IPS-18a (cell line): ENCODE results near the gene CDV3.
"Not testable (repeated sequence)": the region's sequence is repeated elsewhere in the genome, so short reads cannot be mapped to it uniquely, and the experiment has no call there.

Source experiments
- H3K27ac ChIP-seq: one replicate; pipeline ENCODE4 v1.5.1; 2013; ENCODE audit warnings: low read length
- H3K27me3 ChIP-seq: one replicate; pipeline ENCODE4 v1.6.1; 2013; ENCODE audit warnings: mild to moderate bottlenecking, low read length; ENCODE audit not compliant: control insufficient read depth, insufficient read depth
- H3K36me3 ChIP-seq: one replicate; pipeline ENCODE4 v1.6.1; 2013; ENCODE audit warnings: low read depth, low read length; ENCODE audit not compliant: control insufficient read depth
- H3K4me1 ChIP-seq: one replicate; pipeline ENCODE4 v1.6.1; 2013; ENCODE audit warnings: low read depth, low read length; ENCODE audit not compliant: control insufficient read depth
- H3K4me3 ChIP-seq: one replicate; pipeline ENCODE4 v1.5.1; 2013; ENCODE audit warnings: low read length
- H3K9ac ChIP-seq: one replicate; pipeline ENCODE4 v1.6.1; 2013; ENCODE audit warnings: mild to moderate bottlenecking, low read length, moderate library complexity
- H3K9me3 ChIP-seq: one replicate; pipeline ENCODE4 v1.6.1; 2013; ENCODE audit warnings: low read depth, low read length; ENCODE audit not compliant: control insufficient read depth

The CDV3 gene, protein sequence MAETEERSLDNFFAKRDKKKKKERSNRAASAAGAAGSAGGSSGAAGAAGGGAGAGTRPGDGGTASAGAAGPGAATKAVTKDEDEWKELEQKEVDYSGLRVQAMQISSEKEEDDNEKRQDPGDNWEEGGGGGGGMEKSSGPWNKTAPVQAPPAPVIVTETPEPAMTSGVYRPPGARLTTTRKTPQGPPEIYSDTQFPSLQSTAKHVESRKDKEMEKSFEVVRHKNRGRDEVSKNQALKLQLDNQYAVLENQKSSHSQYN

DNA sequence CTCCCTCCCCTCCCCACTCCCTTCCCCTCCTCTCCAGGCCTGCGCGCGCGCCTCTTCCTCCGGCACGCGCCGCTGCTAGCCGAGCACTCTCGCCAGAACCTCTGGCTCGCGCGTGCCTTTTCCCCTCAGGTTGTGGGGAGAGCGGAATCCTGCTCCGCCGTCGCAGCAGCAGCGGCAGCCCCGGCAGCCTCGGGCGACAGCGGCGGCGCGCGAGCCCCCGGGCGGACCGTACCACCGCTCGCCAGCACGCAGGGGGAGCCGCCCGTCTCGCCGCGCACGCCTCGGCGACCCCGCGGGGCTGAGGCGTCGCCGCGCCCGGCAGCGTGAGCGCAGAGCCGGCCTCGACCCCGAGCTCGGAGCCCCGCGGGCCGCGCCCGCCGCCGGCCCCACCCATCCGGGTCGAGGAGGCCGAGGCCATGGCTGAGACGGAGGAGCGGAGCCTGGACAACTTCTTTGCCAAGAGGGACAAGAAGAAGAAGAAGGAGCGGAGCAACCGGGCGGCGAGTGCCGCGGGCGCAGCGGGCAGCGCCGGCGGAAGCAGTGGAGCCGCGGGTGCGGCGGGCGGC lies at the start of gene CDV3:
Gene CDV3, plus strand, starts transcription at position 58 of the 566 bp plus-strand sequence. Its CDS starts 359 bp downstream, at position 417.
- H3K36me3 ChIP-seq, result peaks cover 32% of the 10 kb centered on the region
- H3K27me3 ChIP-seq, result no peaks in the 10 kb centered on the region
- peak within 1 kb of the TSS; percentile 87 for H3K9ac ChIP-seq
- H3K4me1 ChIP-seq, result peaks cover 10% of the 10 kb centered on the region
- no peaks in the 10 kb centered on the region for H3K9me3 ChIP-seq
- H3K27ac ChIP-seq, result peak within 1 kb of the TSS; percentile 84
- peak within 1 kb of the TSS; percentile 96 for H3K4me3 ChIP-seq

- H3K36me3 ChIP-seq, H3K4me1 ChIP-seq, H3K9ac ChIP-seq, H3K27ac ChIP-seq, H3K4me3 ChIP-seq, H3K9me3 ChIP-seq, H3K27me3 ChIP-seq: not testable (repeated sequence)
These were observed 49.7 kb upstream of the CDV3 start for GRCh38 chr3:133523758-133524157.

- no peaks in the 10 kb centered on the region for H3K27me3 ChIP-seq
- H3K4me3 ChIP-seq, result no peak overlapping the region
- H3K4me1 ChIP-seq, result no peaks in the 10 kb centered on the region
- no peaks in the 10 kb centered on the region for H3K9me3 ChIP-seq
- no peaks in the 10 kb centered on the region for H3K36me3 ChIP-seq
- no peak overlapping the region for H3K27ac ChIP-seq
- no peak overlapping the region for H3K9ac ChIP-seq
These were observed 48.1 kb upstream of the CDV3 start for GRCh38 chr3:133525435-133525834.

- Histone ChIP-seq H3K4me3 (no peak overlapping the region), H3K27me3 (no peaks in the 10 kb centered on the region), H3K4me1 (no peaks in the 10 kb centered on the region), H3K9ac (no peak overlapping the region), H3K27ac (no peak overlapping the region), H3K36me3 (no peaks in the 10 kb centered on the region), H3K9me3 (no peaks in the 10 kb centered on the region)
These were observed 46.3 kb upstream of the CDV3 start for GRCh38 chr3:133527081-133527715.

- H3K27me3 ChIP-seq, result no peaks in the 10 kb centered on the region
- no peaks in the 10 kb centered on the region for H3K4me1 ChIP-seq
- no peaks in the 10 kb centered on the region for H3K9me3 ChIP-seq
- H3K4me3 ChIP-seq, result no peak overlapping the region
- no peak overlapping the region for H3K27ac ChIP-seq
- no peak overlapping the region for H3K9ac ChIP-seq
- no peaks in the 10 kb centered on the region for H3K36me3 ChIP-seq
These were observed 43.7 kb upstream of the CDV3 start for GRCh38 chr3:133529809-133530208.

DNA sequence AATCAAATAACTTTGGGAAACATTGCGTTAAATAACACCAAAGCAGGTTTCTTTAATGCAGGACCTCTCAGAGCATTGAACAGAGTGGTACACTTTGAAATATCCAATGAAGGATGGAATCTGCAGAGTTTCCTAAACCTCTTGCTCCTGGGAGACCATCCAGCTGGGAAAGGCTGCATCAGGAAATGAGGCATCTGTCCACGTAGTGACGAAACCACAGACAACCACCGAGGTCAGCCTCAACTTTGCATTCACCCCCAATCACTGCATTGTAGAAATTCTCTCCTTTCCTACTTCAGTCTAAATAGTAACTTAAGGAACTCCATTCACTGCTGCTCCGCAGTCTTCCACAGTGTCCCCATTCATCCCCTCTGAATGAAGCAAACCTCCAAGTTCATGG lies 41.5 kb upstream of the CDV3 start:
- no peak overlapping the region for H3K27ac ChIP-seq
- H3K4me1 ChIP-seq, result no peaks in the 10 kb centered on the region
- no peaks in the 10 kb centered on the region for H3K9me3 ChIP-seq
- no peak overlapping the region for H3K9ac ChIP-seq
- no peaks in the 10 kb centered on the region for H3K36me3 ChIP-seq
- no peaks in the 10 kb centered on the region for H3K27me3 ChIP-seq
- H3K4me3 ChIP-seq, result no peak overlapping the region

- Histone ChIP-seq H3K9me3 (no peaks in the 10 kb centered on the region), H3K4me3 (no peak overlapping the region), H3K9ac (no peak overlapping the region), H3K27me3 (no peaks in the 10 kb centered on the region), H3K27ac (no peak overlapping the region), H3K4me1 (no peaks in the 10 kb centered on the region), H3K36me3 (no peaks in the 10 kb centered on the region)
These were observed 40.5 kb upstream of the CDV3 start for GRCh38 chr3:133532951-133533350.

DNA sequence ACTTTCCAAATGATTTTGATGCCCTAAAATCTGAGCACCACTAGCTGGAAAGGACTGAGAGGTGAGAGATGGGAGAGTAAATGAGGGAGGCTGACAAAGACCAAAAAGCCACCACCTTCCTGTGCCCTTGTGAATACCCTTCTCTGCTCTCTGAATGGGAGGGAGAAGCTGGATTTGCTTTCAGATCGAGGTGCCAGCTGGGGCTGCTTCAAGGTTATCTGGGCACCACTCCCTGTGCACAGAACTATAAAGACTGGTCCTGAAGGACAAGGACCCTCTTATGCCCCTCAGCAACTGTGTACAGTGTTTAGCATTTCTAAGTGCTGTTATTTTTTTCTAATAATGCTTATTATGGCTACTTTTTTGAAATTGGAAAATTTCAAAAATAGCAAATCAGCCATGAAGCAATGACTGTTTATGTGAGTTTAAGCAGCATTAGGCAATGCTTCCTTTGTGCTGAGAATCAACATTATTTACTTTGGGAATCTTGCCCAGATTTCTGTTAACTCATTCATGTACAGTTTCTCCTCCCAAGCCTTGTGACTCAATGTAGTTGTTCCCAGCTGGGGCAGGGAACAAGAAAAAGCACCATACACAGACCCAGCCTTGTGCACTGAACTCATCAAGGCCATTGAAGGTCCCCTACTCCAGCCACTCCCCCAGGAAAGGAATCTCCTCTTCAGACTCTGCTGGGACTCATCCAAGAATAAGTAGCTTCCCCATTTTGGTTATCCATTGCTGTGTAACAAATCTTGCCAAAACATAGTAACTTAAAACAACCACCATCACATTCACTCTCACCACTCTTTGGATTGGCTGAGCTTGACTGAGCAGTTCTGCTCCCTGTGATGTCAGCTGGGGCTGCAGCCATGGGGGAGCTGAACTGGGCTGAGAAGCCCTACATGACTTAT lies 37.3 kb upstream of the CDV3 start:
- no peak overlapping the region for H3K9ac ChIP-seq
- H3K9me3 ChIP-seq, result no peaks in the 10 kb centered on the region
- H3K4me3 ChIP-seq, result no peak overlapping the region
- no peaks in the 10 kb centered on the region for H3K36me3 ChIP-seq
- H3K27ac ChIP-seq, result no peak overlapping the region
- H3K4me1 ChIP-seq, result no peaks in the 10 kb centered on the region
- no peaks in the 10 kb centered on the region for H3K27me3 ChIP-seq

GRCh38 chr3:133537131-133537530 lies 36.4 kb upstream of the CDV3 start:
- H3K9ac ChIP-seq, H3K36me3 ChIP-seq, H3K27ac ChIP-seq, H3K4me3 ChIP-seq, H3K9me3 ChIP-seq, H3K4me1 ChIP-seq, H3K27me3 ChIP-seq: not testable (repeated sequence)

GRCh38 chr3:133538154-133538553 lies 35.3 kb upstream of the CDV3 start:
- Histone ChIP-seq H3K4me1 (no peaks in the 10 kb centered on the region), H3K4me3 (no peak overlapping the region), H3K9ac (no peak overlapping the region), H3K27ac (no peak overlapping the region), H3K36me3 (no peaks in the 10 kb centered on the region), H3K9me3 (no peaks in the 10 kb centered on the region), H3K27me3 (no peaks in the 10 kb centered on the region)

DNA sequence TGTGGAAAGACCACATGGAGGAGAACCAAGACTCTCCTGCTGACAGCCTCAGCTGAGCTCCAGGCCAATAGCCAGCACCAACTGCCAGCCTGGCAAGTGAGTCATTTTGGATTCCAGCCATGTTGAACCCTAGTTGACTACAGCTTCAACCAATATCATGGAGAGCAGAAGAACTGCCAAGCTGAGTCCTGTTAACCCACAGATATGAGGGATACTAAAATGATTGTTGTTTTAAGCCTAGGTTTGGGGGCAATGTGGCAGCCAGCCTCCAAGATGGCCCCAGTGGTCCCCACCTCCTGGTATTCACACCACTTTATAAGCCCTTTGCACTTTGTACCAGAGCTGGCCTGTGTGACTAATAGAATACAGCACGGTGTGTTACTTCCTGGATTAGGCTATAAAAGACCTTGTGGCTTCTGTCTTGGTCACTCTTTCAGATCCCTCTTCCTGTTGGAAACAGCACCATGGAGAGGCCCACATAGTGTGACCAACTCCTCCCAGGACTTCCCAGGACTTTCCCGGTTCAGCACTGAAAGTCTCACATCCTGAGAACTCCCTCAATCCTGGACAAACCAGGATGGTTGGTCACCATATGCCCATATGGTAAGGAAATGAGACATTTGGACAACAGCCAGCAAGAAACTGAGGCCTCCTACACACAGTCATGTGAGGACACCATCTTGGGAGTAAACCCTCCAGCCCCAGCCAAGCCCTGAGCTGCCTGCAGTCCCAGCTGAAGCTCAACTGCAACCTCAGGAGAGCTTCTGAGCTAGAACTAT lies 32.4 kb upstream of the CDV3 start:
- no peaks in the 10 kb centered on the region for H3K27me3 ChIP-seq
- no peaks in the 10 kb centered on the region for H3K4me1 ChIP-seq
- H3K9ac ChIP-seq, result no peak overlapping the region
- H3K36me3 ChIP-seq, result no peaks in the 10 kb centered on the region
- no peak overlapping the region for H3K27ac ChIP-seq
- no peaks in the 10 kb centered on the region for H3K9me3 ChIP-seq
- H3K4me3 ChIP-seq, result no peak overlapping the region
